ENCODE results near the gene UBQLN3.

DNA sequence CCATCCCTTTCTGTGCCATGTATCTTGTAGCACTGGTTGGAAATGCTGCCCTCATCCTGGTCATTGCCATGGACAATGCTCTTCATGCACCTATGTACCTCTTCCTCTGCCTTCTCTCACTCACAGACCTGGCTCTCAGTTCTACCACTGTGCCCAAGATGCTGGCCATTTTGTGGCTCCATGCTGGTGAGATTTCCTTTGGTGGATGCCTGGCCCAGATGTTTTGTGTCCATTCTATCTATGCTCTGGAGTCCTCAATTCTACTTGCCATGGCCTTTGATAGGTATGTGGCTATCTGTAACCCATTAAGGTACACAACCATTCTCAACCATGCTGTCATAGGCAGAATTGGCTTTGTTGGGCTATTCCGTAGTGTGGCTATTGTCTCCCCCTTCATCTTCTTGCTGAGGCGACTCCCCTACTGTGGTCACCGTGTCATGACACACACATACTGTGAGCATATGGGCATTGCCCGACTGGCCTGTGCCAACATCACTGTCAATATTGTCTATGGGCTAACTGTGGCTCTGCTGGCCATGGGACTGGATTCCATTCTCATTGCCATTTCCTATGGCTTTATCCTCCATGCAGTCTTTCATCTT is 20.9 kb downstream of the UBQLN3 start:
- no peak for TF ChIP-seq GATA2 (IDR thresholded peaks at IDR 0.05; ENCODE audit: low read depth, low read length)
- no peak for TF ChIP-seq GATA3 (IDR thresholded peaks at IDR 0.05; ENCODE audit: low read depth, low read length)

All from SH-SY5Y (cell line).